IPS-15b (cell line): ENCODE results near the gene CD34.

Experiments
- H3K27me3 ChIP-seq: one replicate; pipeline ENCODE4 v1.6.1; 2013; ENCODE audit warnings: low read length; ENCODE audit not compliant: control insufficient read depth, insufficient read depth
- H3K36me3 ChIP-seq: one replicate; pipeline ENCODE4 v1.6.1; 2013; ENCODE audit warnings: low read length; ENCODE audit not compliant: control insufficient read depth, insufficient read depth
- H3K4me1 ChIP-seq: one replicate; pipeline ENCODE4 v1.6.1; 2013; ENCODE audit warnings: mild to moderate bottlenecking, low read length; ENCODE audit not compliant: control insufficient read depth, insufficient read depth
- H3K4me3 ChIP-seq: one replicate; pipeline ENCODE4 v1.5.1; 2013; ENCODE audit warnings: low read depth, low read length
- H3K9ac ChIP-seq: one replicate; pipeline ENCODE4 v1.6.1; 2013; ENCODE audit warnings: low read depth, mild to moderate bottlenecking, low read length
- H3K9me3 ChIP-seq: one replicate; pipeline ENCODE4 v1.6.1; 2013; ENCODE audit warnings: mild to moderate bottlenecking, low read length; ENCODE audit not compliant: control insufficient read depth, insufficient read depth

The CD34 gene

DNA sequence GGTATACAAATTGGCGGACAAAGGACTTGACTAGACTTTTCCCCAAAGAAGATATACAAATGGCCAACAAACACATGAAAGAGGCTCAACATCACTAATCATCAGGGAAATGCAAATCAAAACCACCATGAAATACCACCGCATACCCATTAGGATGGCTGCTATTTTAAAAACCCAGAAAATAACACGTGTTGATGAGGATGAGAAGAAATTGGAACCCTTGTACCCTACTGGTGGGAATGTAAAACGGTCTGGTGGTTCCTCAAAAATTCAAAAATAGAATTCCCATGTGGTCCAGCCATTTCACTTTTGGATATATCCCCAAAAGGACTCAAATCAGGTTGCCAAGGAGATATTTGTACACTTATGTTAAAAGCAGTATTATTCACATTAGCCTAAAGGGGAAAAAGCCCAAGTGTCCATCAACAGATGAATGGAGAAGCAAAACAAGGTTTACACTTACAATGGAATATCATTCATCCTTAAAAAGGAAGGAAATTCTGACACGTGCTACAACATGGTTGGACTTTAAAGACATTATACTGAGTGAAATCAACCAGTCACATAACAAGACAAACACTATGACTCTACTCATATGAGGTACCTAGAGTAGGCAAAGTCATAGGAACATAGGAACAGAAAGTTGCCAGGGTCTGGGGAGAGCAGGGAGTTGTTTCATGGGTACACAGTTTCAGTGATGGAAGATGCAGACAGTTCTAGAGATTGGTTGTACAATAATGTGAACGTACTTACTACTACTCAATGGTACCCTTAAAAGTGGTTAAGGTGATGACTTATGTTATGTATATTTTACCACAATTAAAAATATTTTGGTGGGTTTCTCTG lies 17.0 kb downstream of the CD34 start:
- H3K4me3 ChIP-seq: no peak overlapping the region
- no peaks in the 10 kb centered on the region for H3K9me3 ChIP-seq
- H3K9ac ChIP-seq: no peak overlapping the region
- no peaks in the 10 kb centered on the region for H3K4me1 ChIP-seq
- no peaks in the 10 kb centered on the region for H3K36me3 ChIP-seq
- H3K27me3 ChIP-seq: peaks cover 4% of the 10 kb centered on the region

- no peaks in the 10 kb centered on the region for H3K9me3 ChIP-seq
- H3K27me3 ChIP-seq: peaks cover 4% of the 10 kb centered on the region
- H3K4me3 ChIP-seq: no peak overlapping the region
- no peak overlapping the region for H3K9ac ChIP-seq
- H3K36me3 ChIP-seq: no peaks in the 10 kb centered on the region
- no peaks in the 10 kb centered on the region for H3K4me1 ChIP-seq
Measured at GRCh38 chr1:207892764-207893163, 18.2 kb downstream of the CD34 start.

- Histone ChIP-seq H3K9me3 (no peaks in the 10 kb centered on the region), H3K4me1 (no peaks in the 10 kb centered on the region), H3K4me3 (no peak overlapping the region), H3K36me3 (no peaks in the 10 kb centered on the region), H3K27me3 (peaks cover 6% of the 10 kb centered on the region), H3K9ac (no peak overlapping the region)
Measured at GRCh38 chr1:207891148-207891547, 19.8 kb downstream of the CD34 start.

DNA sequence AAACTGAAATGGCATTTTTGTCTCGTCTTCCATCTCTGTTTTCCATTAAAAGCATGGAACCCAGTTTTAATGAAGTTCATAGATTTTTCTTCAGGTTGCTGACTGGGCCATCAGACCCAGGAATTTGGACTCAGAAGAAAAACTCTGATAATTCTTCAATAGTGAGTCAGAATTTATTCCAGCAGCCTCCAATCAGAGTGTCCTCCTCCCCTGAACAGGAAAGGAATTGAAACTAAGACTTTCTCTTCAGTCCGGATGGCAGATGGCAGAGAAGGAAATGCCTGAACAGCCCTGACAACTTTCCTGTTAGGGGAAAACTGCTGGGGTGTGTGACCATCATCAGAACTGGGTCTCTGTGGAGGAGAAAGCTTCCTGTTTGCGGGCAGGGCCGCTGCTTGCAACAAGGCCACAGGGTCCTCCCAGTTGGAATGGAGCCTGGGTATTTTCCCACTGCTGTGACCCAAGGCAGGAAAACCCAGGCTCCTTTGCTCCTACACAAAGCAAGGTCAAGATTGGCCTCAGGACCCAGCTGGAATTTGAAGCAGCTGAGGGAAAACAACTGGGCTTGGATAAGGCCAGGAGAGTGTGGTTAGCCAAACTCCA lies 20.7 kb downstream of the CD34 start:
- Histone ChIP-seq H3K27me3 (peaks cover 13% of the 10 kb centered on the region), H3K9ac (no peak overlapping the region), H3K36me3 (no peaks in the 10 kb centered on the region), H3K9me3 (no peaks in the 10 kb centered on the region), H3K4me3 (no peak overlapping the region), H3K4me1 (peaks cover 2% of the 10 kb centered on the region)

- Histone ChIP-seq H3K9me3 (no peaks in the 10 kb centered on the region), H3K4me1 (peaks cover 2% of the 10 kb centered on the region), H3K4me3 (no peak overlapping the region), H3K9ac (no peak overlapping the region), H3K36me3 (no peaks in the 10 kb centered on the region), H3K27me3 (peaks cover 10% of the 10 kb centered on the region)
Measured at GRCh38 chr1:207888652-207889051, 22.3 kb downstream of the CD34 start.

DNA sequence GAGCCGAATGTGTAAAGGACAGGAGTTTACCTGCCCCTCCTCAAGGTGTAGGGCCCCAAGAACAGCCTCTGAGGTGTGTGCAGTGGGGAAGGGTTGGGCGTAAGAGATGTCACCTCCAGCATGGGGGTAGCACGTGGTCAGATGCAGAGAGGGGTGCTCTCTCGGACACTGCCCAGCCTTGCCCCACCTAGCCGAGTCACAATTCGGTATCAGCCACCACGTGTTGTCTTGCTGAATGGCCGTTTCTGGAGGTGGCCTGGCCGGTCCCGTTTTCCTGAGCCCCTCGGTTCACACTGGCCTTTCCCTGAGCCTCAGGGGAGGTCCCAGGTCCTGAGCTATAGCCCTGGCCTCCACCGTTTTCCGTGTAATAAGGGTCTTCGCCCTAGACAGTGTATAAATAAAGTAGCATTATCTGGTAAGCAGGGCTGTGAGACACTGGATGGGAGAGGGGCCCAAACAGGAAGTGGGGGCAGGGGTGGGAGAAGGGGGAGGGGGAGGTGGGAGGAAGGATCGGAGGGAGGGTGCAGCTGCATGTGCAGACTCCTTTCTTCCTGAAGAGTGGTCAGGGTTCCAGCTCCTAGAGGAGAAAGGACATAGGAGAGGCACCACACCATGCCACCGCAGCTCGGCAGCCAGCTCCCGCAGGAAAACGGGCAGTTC lies 23.3 kb downstream of the CD34 start:
- no peaks in the 10 kb centered on the region for H3K9me3 ChIP-seq
- peaks cover 2% of the 10 kb centered on the region for H3K4me1 ChIP-seq
- peaks cover 10% of the 10 kb centered on the region for H3K27me3 ChIP-seq
- H3K9ac ChIP-seq: no peak overlapping the region
- no peak overlapping the region for H3K4me3 ChIP-seq
- H3K36me3 ChIP-seq: no peaks in the 10 kb centered on the region

- Histone ChIP-seq H3K4me3 (no peak overlapping the region), H3K36me3 (no peaks in the 10 kb centered on the region), H3K4me1 (peaks cover 2% of the 10 kb centered on the region), H3K27me3 (peaks cover 10% of the 10 kb centered on the region), H3K9ac (no peak overlapping the region), H3K9me3 (no peaks in the 10 kb centered on the region)
Measured at GRCh38 chr1:207886227-207886626, 24.7 kb downstream of the CD34 start.

- Histone ChIP-seq H3K4me1 (peaks cover 2% of the 10 kb centered on the region), H3K36me3 (no peaks in the 10 kb centered on the region), H3K9me3 (no peaks in the 10 kb centered on the region), H3K4me3 (no peak overlapping the region), H3K27me3 (peaks cover 10% of the 10 kb centered on the region), H3K9ac (no peak overlapping the region)
Measured at GRCh38 chr1:207885129-207886032, 25.5 kb downstream of the CD34 start.

DNA sequence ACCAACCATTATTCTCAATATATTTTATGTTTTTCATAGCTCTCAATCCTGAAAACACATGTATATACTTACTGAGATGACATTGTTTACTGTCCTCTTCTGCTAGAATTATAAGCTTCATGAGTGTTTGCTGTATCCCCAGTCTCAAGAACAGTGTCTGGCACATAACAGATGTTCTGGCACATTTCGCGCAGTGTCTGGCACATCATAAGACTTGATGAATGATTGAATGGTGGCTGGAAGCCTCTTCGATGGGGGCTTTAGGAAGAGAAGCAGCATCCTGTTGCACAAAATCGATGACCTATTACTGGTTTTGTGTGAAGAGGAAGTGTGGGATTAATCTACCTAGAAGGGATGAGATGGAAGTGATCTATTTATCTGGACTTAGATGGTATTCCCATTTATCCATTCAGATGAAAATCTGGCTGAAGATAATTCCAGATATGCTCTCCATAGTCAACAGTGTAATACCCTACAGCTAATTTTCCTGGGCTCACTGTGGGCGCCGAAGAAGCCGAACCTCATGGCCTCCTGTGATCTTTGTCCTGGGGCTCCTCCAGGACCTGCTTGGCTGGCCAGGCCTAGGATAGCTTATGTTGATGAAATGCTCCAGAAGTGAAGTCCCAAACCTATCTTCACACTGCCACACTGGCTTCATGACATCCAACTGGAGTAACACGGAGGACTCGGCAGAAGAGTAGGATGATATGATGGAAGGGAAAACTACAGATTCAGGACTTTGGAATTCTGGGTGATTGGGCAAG lies 26.5 kb downstream of the CD34 start:
- Histone ChIP-seq H3K9ac (no peak overlapping the region), H3K36me3 (no peaks in the 10 kb centered on the region), H3K4me3 (no peak overlapping the region)

DNA sequence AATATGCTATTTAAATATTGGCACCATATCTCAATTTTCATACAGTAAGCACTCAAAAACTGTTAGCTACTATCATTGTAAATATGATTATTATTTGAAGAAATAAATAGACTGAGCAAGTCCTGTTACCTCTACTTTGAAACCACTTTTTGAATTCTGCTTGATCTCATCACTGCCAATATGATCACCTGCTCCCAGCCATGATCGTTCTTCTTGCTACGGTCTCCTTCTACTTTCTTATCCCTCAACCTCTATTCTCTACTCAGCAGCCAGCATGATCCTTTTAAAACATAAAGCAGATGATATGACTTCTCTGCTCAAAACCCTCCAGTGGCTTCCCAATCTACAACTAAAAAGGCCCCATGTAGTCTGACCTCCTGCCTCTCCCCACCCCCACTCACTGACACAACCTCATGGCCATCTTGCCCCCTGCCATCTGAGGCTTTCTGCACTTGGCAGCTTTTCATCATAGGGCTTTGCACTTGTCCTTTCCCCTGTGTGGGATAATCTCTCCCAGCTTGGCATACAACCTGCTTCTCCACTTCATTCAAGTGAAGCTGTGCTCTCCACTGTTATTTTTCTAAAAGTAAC lies 27.2 kb downstream of the CD34 start:
- no peaks in the 10 kb centered on the region for H3K9me3 ChIP-seq
- H3K4me1 ChIP-seq: peaks cover 2% of the 10 kb centered on the region
- peaks cover 10% of the 10 kb centered on the region for H3K27me3 ChIP-seq
- no peaks in the 10 kb centered on the region for H3K36me3 ChIP-seq
- no peak overlapping the region for H3K4me3 ChIP-seq
- H3K9ac ChIP-seq: no peak overlapping the region

More for the DNA sequence above, 26.5 kb downstream of the CD34 start:
- Histone ChIP-seq H3K4me1 (peaks cover 2% of the 10 kb centered on the region), H3K27me3 (peaks cover 10% of the 10 kb centered on the region), H3K9me3 (no peaks in the 10 kb centered on the region)
